Measurements from ENCODE around the gene KAZALD1.

GRCh38 chr10:101065481-101066145 lies 3.8 kb downstream of the KAZALD1 start:
- no peak for TF ChIP-seq CTCF (IDR thresholded peaks at IDR 0.05; ENCODE audit: low read depth, low read length)
- no peak for TF ChIP-seq EZH2phosphoT487 (IDR thresholded peaks at IDR 0.05; ENCODE audit: low read depth)

All from OCI-LY3 (cell line).